ENCODE results near the gene SNX30. TPM values are rescaled to one million over a fixed set of nuclear protein-coding genes. Genes with fewer than 3 reads are reported as not detected.

SNX30 gene
- total RNA-seq, 1 experiment from 2014 or later, result 6.4 TPM

GRCh38 chr9:112780450-112781036, 30.0 kb downstream of the SNX30 start:
- Histone ChIP-seq H3K27ac (ENCODE audit: low read length) (no peak overlapping the region), H3K9me3 (ENCODE audit: low read length) (no peaks in the 10 kb centered on the region), H3K36me3 (ENCODE audit: low read depth, low read length) (no peaks in the 10 kb centered on the region), H3K4me2 (ENCODE audit: low read length) (no peak overlapping the region), H3K27me3 (ENCODE audit: low read length) (no peaks in the 10 kb centered on the region), H3K9me2 (replicated peaks; ENCODE audit: low read length) (no peaks in the 10 kb centered on the region), H3K9ac (ENCODE audit: low read length) (no peak overlapping the region), H3F3A (ENCODE audit: low read length, unreplicated experiment) (no peaks in the 10 kb centered on the region), H2AFZ (ENCODE audit: low read length) (no peak overlapping the region), H4K20me1 (ENCODE audit: low read length) (no peaks in the 10 kb centered on the region), H3K79me2 (ENCODE audit: low read length) (no peaks in the 10 kb centered on the region), H3K4me1 (ENCODE audit: insufficient read depth, low read length) (0 out of 2 replicates have a peak, but pooled peaks cover 3% of the 10 kb centered on the region), H3K4me3 (ENCODE audit: low read length) (no peak overlapping the region)
- intact Hi-C loops (cut with micrococcal nuclease), result no loop called here
- no peak for DNase-seq
- ATAC-seq, result no peak
- TF ChIP-seq EZH2phosphoT487 (IDR thresholded peaks at IDR 0.05; ENCODE audit: borderline replicate concordance, low read length), result no peak
- TF ChIP-seq CTCF (conservative IDR thresholded peaks at IDR 0.05; ENCODE audit: low read depth, low read length), result no peak
- TF ChIP-seq EZH2 (IDR thresholded peaks at IDR 0.05; ENCODE audit: low read length, unreplicated experiment), result no peak
- ChIA-PET CTCF (no interaction called here), POLR2A (ENCODE audit: unreplicated experiment) (no interaction called here)
- no TSS peak for BruUV-seq (replicated peaks)

- TF ChIP-seq EZH2phosphoT487 (IDR thresholded peaks at IDR 0.05; ENCODE audit: borderline replicate concordance, low read length) (no peak), EZH2 (IDR thresholded peaks at IDR 0.05; ENCODE audit: low read length, unreplicated experiment) (no peak), CTCF (conservative IDR thresholded peaks at IDR 0.05; ENCODE audit: low read depth, low read length) (no peak)
- no peaks in the 10 kb centered on the region for H3K9me2 ChIP-seq (replicated peaks; ENCODE audit: low read length)
- ATAC-seq (no peak), DNase-seq (no peak)
- no peak overlapping the region for H3K4me3 ChIP-seq (ENCODE audit: low read length)
- no peaks in the 10 kb centered on the region for H3K9me3 ChIP-seq (ENCODE audit: low read length)
- H3K36me3 ChIP-seq (ENCODE audit: low read depth, low read length), result no peaks in the 10 kb centered on the region
- intact Hi-C loops (cut with micrococcal nuclease), result no loop called here
- H4K20me1 ChIP-seq (ENCODE audit: low read length), result no peaks in the 10 kb centered on the region
- H3K9ac ChIP-seq (ENCODE audit: low read length), result no peak overlapping the region
- no peaks in the 10 kb centered on the region for H3K27me3 ChIP-seq (ENCODE audit: low read length)
- no peaks in the 10 kb centered on the region for H3F3A ChIP-seq (ENCODE audit: low read length, unreplicated experiment)
- no peaks in the 10 kb centered on the region for H3K79me2 ChIP-seq (ENCODE audit: low read length)
- H3K4me2 ChIP-seq (ENCODE audit: low read length), result no peak overlapping the region
- no peak overlapping the region for H3K27ac ChIP-seq (ENCODE audit: low read length)
- no peak overlapping the region for H2AFZ ChIP-seq (ENCODE audit: low read length)
- CTCF ChIA-PET, result no interaction called here
- no TSS peak for BruUV-seq (replicated peaks)
- POLR2A ChIA-PET (ENCODE audit: unreplicated experiment), result no interaction called here
- H3K4me1 ChIP-seq (ENCODE audit: insufficient read depth, low read length), result 0 out of 2 replicates have a peak, but pooled peaks cover 3% of the 10 kb centered on the region
These were observed 31.7 kb downstream of the SNX30 start for GRCh38 chr9:112782218-112782617.

GRCh38 chr9:112783551-112783954, 33.0 kb downstream of the SNX30 start:
- Histone ChIP-seq H3K36me3 (ENCODE audit: low read depth, low read length) (no peaks in the 10 kb centered on the region), H3K27ac (ENCODE audit: low read length) (no peak overlapping the region), H3K4me3 (ENCODE audit: low read length) (no peak overlapping the region), H3K9me3 (ENCODE audit: low read length) (no peaks in the 10 kb centered on the region), H2AFZ (ENCODE audit: low read length) (no peak overlapping the region), H3K4me2 (ENCODE audit: low read length) (no peak overlapping the region), H3K4me1 (ENCODE audit: insufficient read depth, low read length) (no peaks in the 10 kb centered on the region), H4K20me1 (ENCODE audit: low read length) (no peaks in the 10 kb centered on the region), H3F3A (ENCODE audit: low read length, unreplicated experiment) (no peaks in the 10 kb centered on the region), H3K79me2 (ENCODE audit: low read length) (no peaks in the 10 kb centered on the region), H3K9ac (ENCODE audit: low read length) (no peak overlapping the region), H3K27me3 (ENCODE audit: low read length) (no peaks in the 10 kb centered on the region), H3K9me2 (replicated peaks; ENCODE audit: low read length) (no peaks in the 10 kb centered on the region)
- ChIA-PET POLR2A (ENCODE audit: unreplicated experiment) (no interaction called here), CTCF (no interaction called here)
- ATAC-seq (no peak), DNase-seq (no peak)
- BruUV-seq (replicated peaks), result no TSS peak
- TF ChIP-seq EZH2 (IDR thresholded peaks at IDR 0.05; ENCODE audit: low read length, unreplicated experiment) (no peak), EZH2phosphoT487 (IDR thresholded peaks at IDR 0.05; ENCODE audit: borderline replicate concordance, low read length) (no peak), CTCF (conservative IDR thresholded peaks at IDR 0.05; ENCODE audit: low read depth, low read length) (no peak)
- intact Hi-C loops (cut with micrococcal nuclease), result no loop called here
